ENCODE data around the gene SARM1. TPM values are rescaled to one million over a fixed set of nuclear protein-coding genes. Genes with fewer than 3 reads are reported as not detected.

Gene SARM1
- total and polyA plus RNA-seq, 2 of the 13 experiments (the other 11 are each of a cell fraction or from before 2014, with no cell fraction given), result 0.73 to 0.86 TPM

- peak; percentile 69; the same call in 1 of the 2 replicates for TF ChIP-seq NFKB2 (CRISPR knock-in tag; IDR thresholded peaks at IDR 0.05; ENCODE audit: borderline replicate concordance)
Measured at GRCh38 chr17:28335201-28335958, 36.1 kb upstream of the SARM1 start, which contains the start of the genes IFT20 and TNFAIP1 (continued).

- Histone ChIP-seq H3K4me3 (replicated peaks in 1 of 3; ENCODE audit: insufficient read depth in 1 of 3, low read depth in 2 of 3, low read length in 3 of 3) (peak overlapping the region; percentile 85 to 94 (median 92)), H3K4me1 (ENCODE audit: insufficient read depth, low read length) (peaks cover 46% of the 10 kb centered on the region), H3K4me2 (ENCODE audit: low read depth, low read length) (peak overlapping the region; percentile 80), H3K9ac (ENCODE audit: insufficient read depth, low read depth, low read length) (peak overlapping the region; percentile 89), H3K9me3 (ENCODE audit: low read length) (no peaks in the 10 kb centered on the region), H3K27me3 (ENCODE audit: control insufficient read depth in 1 of 2, insufficient read depth in 2 of 2, low read length in 2 of 2) (no peaks in the 10 kb centered on the region; a peak in 1 of 5 replicates), H3K27ac (ENCODE audit: extremely low read length, insufficient read depth, low read length) (peak overlapping the region; percentile 72), H4K20me1 (ENCODE audit: insufficient read depth, low read length) (no peaks in the 10 kb centered on the region; the same call in 1 of the 2 replicates), H3K79me2 (ENCODE audit: insufficient read depth, low read length) (peaks cover 55% of the 10 kb centered on the region), H2AFZ (ENCODE audit: low read length) (no peak overlapping the region), H3K36me3 (replicated peaks in 1 of 2; ENCODE audit: control insufficient read depth in 1 of 2, insufficient read depth in 2 of 2, low read length in 2 of 2) (peaks cover 8 to 18% of the 10 kb centered on the region in 2 experiments; a peak in 4 of 5 replicates)
- TSS peak; percentile 73 for BruUV-seq (replicated peaks)
- in situ Hi-C loops (cut with HindIII; ENCODE audit: extremely low pct_ligation_motif_present, low pct_unique_long_range_greater_than_20kb) (no loop called here), intact Hi-C loops (cut with micrococcal nuclease; ENCODE audit: unreplicated experiment) (loop anchor here (1.0 kb wide), 1 partner anchor 34 kb away; the partner anchor contains the start of gene VTN)
- POLR2A ChIA-PET, result interaction anchor here (1.0 to 2.5 kb wide), 18 partner anchors 9 to 615 kb away, joined by 3 to 68 read pairs (median 6); partner anchors contain the start of genes ALDOC, PHF12, POLDIP2 and SLC46A1
- peak; percentile 37 for FAIRE-seq
- ATAC-seq, result peak; percentile 36
- CTCF ChIA-PET (ENCODE audit: low intra/inter-chr PET ratio, low total read pairs), result no interaction called here
- WGBS (ENCODE audit: low lambda C conversion rate), result 8% methylated on average over 26 of the region's 29 CpGs
- DNase-seq (ENCODE audit: low spot score), result peak; percentile 82
- TF ChIP-seq NR2F6 (IDR thresholded peaks at IDR 0.05), result no peak
- TF ChIP-seq NR2F6 (CRISPR knock-in tag; IDR thresholded peaks at IDR 0.05), result no peak
- TF ChIP-seq ZNF10 (CRISPR knock-in tag; IDR thresholded peaks at IDR 0.05; ENCODE audit: borderline replicate concordance, low read depth), result no peak
- no peak for TF ChIP-seq SPEN (CRISPR knock-in tag; IDR thresholded peaks at IDR 0.05; ENCODE audit: low read depth)
- TF ChIP-seq NCOR1 (IDR thresholded peaks at IDR 0.05; ENCODE audit: borderline replicate concordance, low read length), result no peak
- no peak for TF ChIP-seq HDAC2 (CRISPR knock-in tag; IDR thresholded peaks at IDR 0.05)
- TF ChIP-seq ZNF335 (CRISPR knock-in tag; IDR thresholded peaks at IDR 0.05), result no peak
- 0 out of 2 replicates have a peak, but pooled peaks have one; percentile 57 for TF ChIP-seq CCDC6 (CRISPR knock-in tag; IDR thresholded peaks at IDR 0.05)
- 0 out of 2 replicates have a peak, but pooled peaks have one; percentile 8 for TF ChIP-seq ZIK1 (CRISPR knock-in tag; IDR thresholded peaks at IDR 0.05; ENCODE audit: borderline replicate concordance, low read depth)
- TF ChIP-seq ZNF441 (CRISPR knock-in tag; IDR thresholded peaks at IDR 0.05; ENCODE audit: borderline replicate concordance), result peak; percentile 56; the same call in 1 of the 2 replicates
- TF ChIP-seq ZMYM2 (CRISPR knock-in tag; IDR thresholded peaks at IDR 0.05), result no peak
- TF ChIP-seq YEATS4 (CRISPR knock-in tag; IDR thresholded peaks at IDR 0.05; ENCODE audit: borderline replicate concordance), result peak; percentile 18; the same call in 1 of the 2 replicates
- TF ChIP-seq ZNF574 (CRISPR knock-in tag; IDR thresholded peaks at IDR 0.05), result no peak
- TF ChIP-seq PAF1 (CRISPR knock-in tag; IDR thresholded peaks at IDR 0.05), result no peak
- no peak for TF ChIP-seq FOXO4 (CRISPR knock-in tag; conservative IDR thresholded peaks at IDR 0.05)
- no peak for TF ChIP-seq RBAK (CRISPR knock-in tag; IDR thresholded peaks at IDR 0.05)
Measured at GRCh38 chr17:28335959-28336871, 35.3 kb upstream of the SARM1 start.
